Effector memory CD8-positive, alpha-beta T cell (primary cell): ENCODE results near the gene RASAL2.
"Not testable (repeated sequence)": the region's sequence is repeated elsewhere in the genome, so short reads cannot be mapped to it uniquely, and the experiment has no call there.

ENCODE experiments used
- ATAC-seq: fragments of 150-1000 bp; cut with Tn5 transposase; replicated peaks from 2 replicates; pipeline ENCODE4 v1.10.0; 2021; ENCODE audit warnings: mild to moderate bottlenecking, moderate library complexity
- DNase-seq, 3 experiments: peaks; one replicate each; pipeline ENCODE4 v3.0.0; 2021
- H3K27ac Mint-ChIP-seq, 2 donors: one replicate each; pipeline ENCODE4 v1.8.0; 2022; ENCODE audit warnings: mild to moderate bottlenecking in 2 of 2, mixed read lengths in 2 of 2, moderate library complexity in 2 of 2
- H3K27me3 Mint-ChIP-seq, 2 donors: one replicate each; pipeline ENCODE4 v1.8.0; 2022; ENCODE audit warnings: mixed read lengths in 2 of 2
- H3K36me3 Mint-ChIP-seq: one replicate; pipeline ENCODE4 v1.8.0; 2022; ENCODE audit warnings: mild to moderate bottlenecking, moderate library complexity, mixed read lengths; ENCODE audit not compliant: insufficient read depth
- H3K4me1 Mint-ChIP-seq, 2 donors: one replicate each; pipeline ENCODE4 v1.8.0; 2022; ENCODE audit warnings: low read depth in 2 of 2, mixed read lengths in 2 of 2
- H3K4me3 Mint-ChIP-seq, 2 donors: one replicate each; pipeline ENCODE4 v1.8.0; 2022; ENCODE audit warnings: mild to moderate bottlenecking in 2 of 2, mixed read lengths in 2 of 2, moderate library complexity in 2 of 2
- H3K9me3 Mint-ChIP-seq, 2 donors: one replicate each; pipeline ENCODE4 v1.8.0; 2022; ENCODE audit warnings: mixed read lengths in 2 of 2

RASAL2 gene

GRCh38 chr1:178223289-178223688 lies 129.4 kb downstream of the RASAL2 start:
- ATAC-seq = no peak
- no peak overlapping the region for H3K27ac Mint-ChIP-seq
- peaks cover 0 to 4% of the 10 kb centered on the region in 2 donors for H3K9me3 Mint-ChIP-seq
- no peaks in the 10 kb centered on the region for H3K27me3 Mint-ChIP-seq
- H3K36me3 Mint-ChIP-seq = no peaks in the 10 kb centered on the region
- DNase-seq = no peak
- no peak overlapping the region for H3K4me3 Mint-ChIP-seq
- H3K4me1 Mint-ChIP-seq = no peaks in the 10 kb centered on the region

DNA sequence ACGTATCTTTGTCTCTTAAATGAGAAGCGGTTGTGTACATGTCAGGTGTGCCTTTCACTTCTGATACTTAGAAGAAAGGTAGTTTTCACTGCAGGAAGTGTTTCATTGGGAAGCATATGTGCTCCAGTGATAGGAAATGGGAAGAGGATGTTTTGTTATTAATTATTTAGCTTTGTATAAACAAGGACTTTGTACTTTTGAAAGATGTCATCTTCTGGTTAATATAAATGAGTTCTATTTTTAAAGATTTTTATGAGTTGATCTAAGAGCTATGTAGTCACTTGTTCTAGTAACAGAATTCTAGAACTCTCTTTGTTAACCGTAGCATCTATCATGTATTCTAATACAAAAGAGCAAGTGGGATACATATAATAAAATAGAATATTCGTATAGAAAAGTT lies 130.5 kb downstream of the RASAL2 start:
- Mint-ChIP-seq H3K36me3 (no peaks in the 10 kb centered on the region), H3K27ac (no peak overlapping the region), H3K27me3 (no peaks in the 10 kb centered on the region), H3K4me3 (no peak overlapping the region), H3K4me1 (no peaks in the 10 kb centered on the region), H3K9me3 (peaks cover 0 to 4% of the 10 kb centered on the region in 2 donors)
- ATAC-seq (no peak), DNase-seq (no peak)

GRCh38 chr1:178230881-178231409 lies 137.0 kb downstream of the RASAL2 start:
- ATAC-seq (no peak), DNase-seq (no peak)
- H3K27me3 Mint-ChIP-seq = no peaks in the 10 kb centered on the region

GRCh38 chr1:178232108-178232507 lies 138.2 kb downstream of the RASAL2 start:
- Mint-ChIP-seq H3K9me3 (peaks cover 1 to 5% of the 10 kb centered on the region in 2 donors), H3K4me3 (no peak overlapping the region), H3K27me3 (no peaks in the 10 kb centered on the region), H3K36me3 (no peaks in the 10 kb centered on the region), H3K4me1 (no peaks in the 10 kb centered on the region), H3K27ac (no peak overlapping the region)
- ATAC-seq = no peak
- DNase-seq = no peak

More at GRCh38 chr1:178230881-178231409, 137.0 kb downstream of the RASAL2 start:
- no peaks in the 10 kb centered on the region for H3K36me3 Mint-ChIP-seq
- no peaks in the 10 kb centered on the region for H3K4me1 Mint-ChIP-seq
- no peak overlapping the region for H3K4me3 Mint-ChIP-seq
- peaks cover 1 to 5% of the 10 kb centered on the region in 2 donors for H3K9me3 Mint-ChIP-seq
- H3K27ac Mint-ChIP-seq = no peak overlapping the region

GRCh38 chr1:178232949-178233348 lies 139.0 kb downstream of the RASAL2 start:
- no peak overlapping the region for H3K27ac Mint-ChIP-seq
- no peaks in the 10 kb centered on the region for H3K27me3 Mint-ChIP-seq
- no peaks in the 10 kb centered on the region for H3K4me1 Mint-ChIP-seq
- no peak for DNase-seq
- no peaks in the 10 kb centered on the region for H3K36me3 Mint-ChIP-seq
- no peak overlapping the region for H3K4me3 Mint-ChIP-seq
- H3K9me3 Mint-ChIP-seq = peaks cover 1 to 5% of the 10 kb centered on the region in 2 donors
- ATAC-seq = no peak

DNA sequence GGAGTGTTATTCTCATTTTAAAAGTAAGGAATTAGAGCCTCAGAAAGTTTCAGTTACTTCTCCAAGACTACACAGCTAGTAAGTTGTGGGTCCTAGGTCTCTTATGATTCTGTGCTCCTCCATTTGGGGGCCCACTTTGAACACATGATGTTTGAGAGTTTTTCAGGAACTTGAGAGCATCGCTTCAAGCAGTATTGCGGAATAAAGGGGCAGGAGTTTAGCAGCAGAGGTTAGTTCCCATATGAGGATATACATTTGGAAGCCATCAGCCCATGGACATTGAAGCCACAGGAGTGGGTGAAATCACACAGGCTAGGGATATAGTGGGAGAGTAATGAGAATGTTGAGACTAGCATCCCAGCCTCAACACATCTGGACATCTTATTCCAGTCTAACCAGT lies 143.2 kb downstream of the RASAL2 start:
- Mint-ChIP-seq H3K36me3 (no peaks in the 10 kb centered on the region), H3K4me3 (no peak overlapping the region), H3K4me1 (no peaks in the 10 kb centered on the region), H3K9me3 (peaks cover 0 to 5% of the 10 kb centered on the region in 2 donors), H3K27ac (no peak overlapping the region), H3K27me3 (no peaks in the 10 kb centered on the region)
- no peak for DNase-seq
- ATAC-seq = no peak

DNA sequence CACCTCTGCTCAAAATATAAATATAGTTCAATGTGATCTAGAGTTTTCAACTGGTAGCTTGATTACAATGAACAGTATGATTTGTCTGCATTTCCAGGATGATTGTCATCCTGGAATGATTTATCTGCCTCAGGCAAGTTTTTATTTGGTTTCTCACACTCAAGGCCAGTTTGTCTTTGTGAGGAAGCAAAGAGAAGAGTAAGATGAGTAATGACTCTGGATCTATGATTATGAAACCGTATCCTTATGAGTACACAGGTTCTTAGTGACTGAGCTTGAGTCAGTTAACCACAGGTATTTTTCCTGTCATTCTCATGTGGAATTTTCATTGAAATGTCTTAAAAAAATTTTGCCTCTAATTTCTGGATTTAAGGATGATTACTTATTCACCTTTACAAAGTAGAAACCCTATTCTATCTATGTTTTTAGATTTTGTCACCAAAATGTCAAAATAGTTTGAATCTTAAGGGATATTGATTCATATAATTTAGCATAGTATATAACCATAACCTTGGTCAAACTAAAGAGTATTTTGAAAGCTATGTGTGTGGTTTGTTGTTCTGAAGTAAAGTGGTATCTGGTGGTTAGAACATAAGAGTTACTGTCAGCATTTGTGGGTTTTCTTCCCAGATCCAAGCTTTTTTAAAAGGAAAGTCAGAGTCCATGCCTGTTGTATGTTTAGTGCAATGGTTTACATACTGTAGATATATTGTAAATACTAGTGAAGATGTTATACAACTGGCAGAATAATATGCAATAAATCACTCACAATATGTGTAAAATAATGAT lies 145.0 kb downstream of the RASAL2 start:
- H3K9me3 Mint-ChIP-seq = peaks cover 4 to 5% of the 10 kb centered on the region in 2 donors
- H3K27me3 Mint-ChIP-seq = no peaks in the 10 kb centered on the region
- no peaks in the 10 kb centered on the region for H3K36me3 Mint-ChIP-seq
- H3K4me3 Mint-ChIP-seq = no peak overlapping the region
- ATAC-seq (no peak), DNase-seq (no peak)
- no peaks in the 10 kb centered on the region for H3K4me1 Mint-ChIP-seq
- no peak overlapping the region for H3K27ac Mint-ChIP-seq

DNA sequence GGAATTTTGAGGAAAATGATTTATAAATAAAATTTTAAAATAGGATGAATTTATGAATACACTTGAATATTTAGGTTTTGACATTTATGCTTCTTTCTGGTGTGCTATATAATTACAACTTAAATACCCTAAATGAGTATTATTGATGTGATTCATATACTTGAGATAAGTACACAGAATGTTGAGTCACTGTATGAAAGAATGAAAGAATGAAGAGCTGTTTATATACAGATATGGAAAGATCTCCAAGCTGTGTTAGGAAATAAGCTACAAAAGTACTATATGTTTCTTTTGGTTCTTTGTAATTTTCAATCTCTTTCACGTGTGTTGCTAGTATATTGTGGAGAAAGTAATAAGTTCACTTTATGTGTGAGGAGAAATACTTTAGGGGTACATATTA lies 147.2 kb downstream of the RASAL2 start:
- Mint-ChIP-seq H3K4me1 (no peaks in the 10 kb centered on the region), H3K9me3 (peaks cover 5 to 8% of the 10 kb centered on the region in 2 donors), H3K27ac (no peak overlapping the region), H3K4me3 (no peak overlapping the region), H3K36me3 (no peaks in the 10 kb centered on the region), H3K27me3 (no peaks in the 10 kb centered on the region)
- ATAC-seq (no peak), DNase-seq (no peak)

DNA sequence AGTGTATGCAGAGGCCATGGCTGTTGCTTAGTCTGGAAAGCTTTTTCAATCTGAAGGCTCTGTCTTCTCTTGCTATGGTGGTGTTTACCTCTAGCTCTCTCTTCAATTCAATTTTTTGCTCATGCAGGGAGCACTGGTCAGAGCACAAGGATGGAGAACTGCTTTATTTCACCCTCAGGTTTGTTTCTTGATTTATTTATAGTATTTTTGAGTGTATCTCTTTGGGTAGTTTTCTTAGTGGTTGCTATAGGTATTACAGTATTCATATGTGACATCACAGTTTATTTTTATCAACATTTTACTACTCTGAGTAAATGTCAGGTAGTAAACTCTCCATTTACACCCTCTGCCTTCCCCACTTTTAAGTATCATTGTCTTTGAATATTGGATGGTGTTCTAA lies 147.9 kb downstream of the RASAL2 start:
- H3K4me3 Mint-ChIP-seq = no peak overlapping the region
- ATAC-seq (no peak), DNase-seq (no peak)
- peaks cover 5 to 8% of the 10 kb centered on the region in 2 donors for H3K9me3 Mint-ChIP-seq
- no peaks in the 10 kb centered on the region for H3K27me3 Mint-ChIP-seq
- no peaks in the 10 kb centered on the region for H3K4me1 Mint-ChIP-seq
- H3K36me3 Mint-ChIP-seq = no peaks in the 10 kb centered on the region
- H3K27ac Mint-ChIP-seq = no peak overlapping the region

DNA sequence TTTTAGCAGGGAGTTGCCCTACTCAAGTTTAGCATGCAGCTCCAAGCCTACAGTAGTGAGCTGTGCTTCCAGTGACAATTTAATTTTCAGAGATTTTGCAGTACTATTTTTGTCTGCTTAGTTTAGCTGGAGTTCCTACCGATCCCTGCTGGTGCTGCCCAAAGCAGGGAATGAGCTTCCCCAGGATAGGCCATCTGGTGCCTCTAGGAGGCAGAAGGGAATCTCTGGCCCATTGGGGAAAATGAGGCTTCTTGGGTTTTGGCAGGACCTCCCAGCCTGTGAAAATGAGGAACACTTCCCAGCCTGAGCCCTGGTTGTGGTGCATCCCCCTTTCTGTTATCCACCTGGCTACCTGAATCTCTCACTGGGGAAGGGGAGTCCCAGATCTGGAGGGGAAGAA lies 149.2 kb downstream of the RASAL2 start:
- DNase-seq = no peak
- H3K36me3 Mint-ChIP-seq = no peaks in the 10 kb centered on the region
- no peaks in the 10 kb centered on the region for H3K27me3 Mint-ChIP-seq
- peaks cover 12 to 14% of the 10 kb centered on the region in 2 donors for H3K9me3 Mint-ChIP-seq
- H3K4me1 Mint-ChIP-seq = no peaks in the 10 kb centered on the region
- H3K4me3 Mint-ChIP-seq = no peak overlapping the region
- no peak overlapping the region for H3K27ac Mint-ChIP-seq
- no peak for ATAC-seq

- no peak for DNase-seq
- Mint-ChIP-seq H3K27ac (no peak overlapping the region), H3K27me3 (no peaks in the 10 kb centered on the region), H3K36me3 (no peaks in the 10 kb centered on the region), H3K9me3 (peaks cover 16 to 17% of the 10 kb centered on the region in 2 donors), H3K4me3 (no peak overlapping the region), H3K4me1 (no peaks in the 10 kb centered on the region)
- no peak for ATAC-seq
Measured at GRCh38 chr1:178243890-178244289, 150.0 kb downstream of the RASAL2 start.

GRCh38 chr1:178248284-178248683 lies 154.4 kb downstream of the RASAL2 start:
- ATAC-seq, H3K27ac Mint-ChIP-seq, H3K4me1 Mint-ChIP-seq: not testable (repeated sequence)

GRCh38 chr1:178253581-178253980 lies 159.7 kb downstream of the RASAL2 start:
- ATAC-seq, H3K27ac Mint-ChIP-seq, H3K4me1 Mint-ChIP-seq, H3K27me3 Mint-ChIP-seq, H3K36me3 Mint-ChIP-seq, H3K4me3 Mint-ChIP-seq, DNase-seq: not testable (repeated sequence)
- peaks cover 15 to 29% of the 10 kb centered on the region in 2 donors for H3K9me3 Mint-ChIP-seq

More at GRCh38 chr1:178248284-178248683, 154.4 kb downstream of the RASAL2 start:
- H3K36me3 Mint-ChIP-seq, H3K27me3 Mint-ChIP-seq, DNase-seq, H3K4me3 Mint-ChIP-seq: not testable (repeated sequence)
- peaks cover 19 to 30% of the 10 kb centered on the region in 2 donors for H3K9me3 Mint-ChIP-seq

GRCh38 chr1:178254433-178254832 lies 160.5 kb downstream of the RASAL2 start:
- Mint-ChIP-seq H3K27me3 (no peaks in the 10 kb centered on the region), H3K9me3 (peaks cover 17 to 23% of the 10 kb centered on the region in 2 donors), H3K36me3 (no peaks in the 10 kb centered on the region), H3K4me3 (no peak overlapping the region), H3K27ac (no peak overlapping the region), H3K4me1 (no peaks in the 10 kb centered on the region)
- no peak for DNase-seq
- ATAC-seq = no peak
